WTC11 (cell line): ENCODE results near the gene NDUFC2. TPM values are rescaled to one million over a fixed set of nuclear protein-coding genes. Genes with fewer than 3 reads are reported as not detected.

Experiments
- ATAC-seq: fragments of 200-7000 bp; cut with Tn5 transposase; 2 replicates; pipeline ENCODE4 v1.10.0; 2021; ENCODE audit warnings: mild to moderate bottlenecking, moderate library complexity
- CTCF ChIA-PET: fragments of 300-600 bp; sonication (Branson Sonifier 250); formaldehyde crosslinking; loops from one replicate; lab custom pipeline; 2021; ENCODE audit warnings: antibody characterized with exemption; lab: Charles Lee
- POLR2A ChIA-PET: fragments of 350-600 bp; sonication (Branson Sonifier 250); formaldehyde crosslinking; loops from one replicate; lab custom pipeline; 2021; ENCODE audit warnings: antibody characterized with exemption; lab: Charles Lee
- DNase-seq: peaks from one replicate; pipeline ENCODE4 v3.0.0; 2021; ENCODE audit warnings: low spot score
- H3K27ac Mint-ChIP-seq: 2 replicates; pipeline ENCODE4 v1.8.0; 2021; ENCODE audit warnings: mixed read lengths
- H3K27me3 Mint-ChIP-seq: 2 replicates; pipeline ENCODE4 v1.8.0; 2021; ENCODE audit warnings: low read depth, mild to moderate bottlenecking, moderate library complexity, mixed read lengths
- H3K36me3 Mint-ChIP-seq: 2 replicates; pipeline ENCODE4 v1.8.0; 2021; ENCODE audit warnings: mixed read lengths
- H3K4me1 Mint-ChIP-seq: 2 replicates; pipeline ENCODE4 v1.8.0; 2022; ENCODE audit warnings: mixed read lengths
- H3K4me3 Mint-ChIP-seq: 2 replicates; pipeline ENCODE4 v1.8.0; 2021; ENCODE audit warnings: mild to moderate bottlenecking, moderate library complexity, mixed read lengths
- H3K9me3 Mint-ChIP-seq: 2 replicates; pipeline ENCODE4 v1.8.0; 2021; ENCODE audit warnings: mixed read lengths
- AFF4 ChIP-seq: sonication (generic); formaldehyde crosslinking; IDR thresholded peaks from 2 replicates; pipeline ENCODE4 v1.8.1; 2023; ENCODE audit warnings: mild to moderate bottlenecking, missing genetic modification reagents, borderline replicate concordance
- ATF3 ChIP-seq: sonication (generic); formaldehyde crosslinking; conservative IDR thresholded peaks from 2 replicates; pipeline ENCODE4 v1.8.1; 2022; ENCODE audit warnings: mild to moderate bottlenecking, missing genetic modification reagents
- CREB1 ChIP-seq: sonication (generic); formaldehyde crosslinking; IDR thresholded peaks from 2 replicates; pipeline ENCODE4 v1.8.0; 2023; ENCODE audit warnings: mild to moderate bottlenecking, missing genetic modification reagents
- CTCF ChIP-seq: fragments of 200-600 bp; IDR thresholded peaks from 2 replicates; pipeline ENCODE4 v1.8.0; 2022; ENCODE audit warnings: antibody characterized with exemption
- FOXK1 ChIP-seq: sonication (generic); formaldehyde crosslinking; IDR thresholded peaks from 2 replicates; pipeline ENCODE4 v1.8.0; 2022; ENCODE audit warnings: mild to moderate bottlenecking, moderate library complexity, missing genetic modification reagents
- FOXP1 ChIP-seq: sonication (generic); formaldehyde crosslinking; IDR thresholded peaks from 2 replicates; pipeline ENCODE4 v1.8.0; 2022; ENCODE audit warnings: missing genetic modification reagents, mild to moderate bottlenecking, moderate library complexity, borderline replicate concordance
- GTF2I ChIP-seq: fragments of 250-450 bp; sonication (Bioruptor Pico); conservative IDR thresholded peaks from 2 replicates; pipeline ENCODE4 v1.4.0; 2021; ENCODE audit warnings: mild to moderate bottlenecking
- HMGA2 ChIP-seq: fragments of 250-450 bp; sonication (Bioruptor Pico); IDR thresholded peaks from 2 replicates; pipeline ENCODE4 v1.4.0; 2021; ENCODE audit warnings: mild to moderate bottlenecking, moderate library complexity
- IRF2 ChIP-seq: sonication (generic); formaldehyde crosslinking; IDR thresholded peaks from 2 replicates; pipeline ENCODE4 v1.8.0; 2022; ENCODE audit warnings: low read depth, missing genetic modification reagents, borderline replicate concordance
- MYBL2 ChIP-seq: sonication (generic); formaldehyde crosslinking; IDR thresholded peaks from 2 replicates; pipeline ENCODE4 v1.8.1; 2023; ENCODE audit warnings: mild to moderate bottlenecking, moderate library complexity, missing genetic modification reagents
- NR3C1 ChIP-seq: sonication (generic); formaldehyde crosslinking; conservative IDR thresholded peaks from 2 replicates; pipeline ENCODE4 v1.8.1; 2023; ENCODE audit warnings: low read depth, mild to moderate bottlenecking, missing genetic modification reagents
- SMAD3 ChIP-seq: sonication (generic); formaldehyde crosslinking; IDR thresholded peaks from 2 replicates; pipeline ENCODE4 v1.8.0; 2022; ENCODE audit warnings: missing genetic modification reagents, mild to moderate bottlenecking, borderline replicate concordance
- STAT6 ChIP-seq: sonication (generic); formaldehyde crosslinking; conservative IDR thresholded peaks from 2 replicates; pipeline ENCODE4 v1.8.1; 2023; ENCODE audit warnings: mild to moderate bottlenecking, low read depth, missing genetic modification reagents, moderate library complexity
- ZBTB43 ChIP-seq: sonication (generic); formaldehyde crosslinking; IDR thresholded peaks from 2 replicates; pipeline ENCODE4 v1.8.1; 2023; ENCODE audit warnings: mild to moderate bottlenecking, missing genetic modification reagents
- ZNF121 ChIP-seq: sonication (generic); formaldehyde crosslinking; IDR thresholded peaks from 2 replicates; pipeline ENCODE4 v1.8.0; 2023; ENCODE audit warnings: missing genetic modification reagents
- ZNF138 ChIP-seq: sonication (generic); formaldehyde crosslinking; conservative IDR thresholded peaks from 2 replicates; pipeline ENCODE4 v1.8.1; 2022; ENCODE audit warnings: mild to moderate bottlenecking, moderate library complexity, missing genetic modification reagents
- ZNF416 ChIP-seq: fragments of 250-450 bp; sonication (Bioruptor Pico); IDR thresholded peaks from 2 replicates; pipeline ENCODE4 v1.9.0; 2021; ENCODE audit warnings: mild to moderate bottlenecking, inconsistent platforms
- total RNA-seq: library from RNA; stranded (reverse); gene quantifications from 3 replicates; pipeline ENCODE4 v1.2.3, GENCODE V29; 2021
- TF ChIP-seq, protein P1 (sequence below): sonication (generic); formaldehyde crosslinking; IDR thresholded peaks from 2 replicates; pipeline ENCODE4 v1.8.0; 2023; ENCODE audit warnings: mild to moderate bottlenecking, missing genetic modification reagents

The NDUFC2 gene
- total RNA-seq, 1 experiment from 2014 or later, result 215 TPM

GRCh38 chr11:78020246-78020645 lies 59.4 kb downstream of the NDUFC2 start:
- ATAC-seq, result no peak
- TF ChIP-seq HMGA2 (CRISPR knock-in tag) (no peak), ZNF138 (CRISPR knock-in tag) (no peak), CREB1 (CRISPR knock-in tag) (no peak), FOXP1 (CRISPR knock-in tag) (no peak), ZBTB43 (CRISPR knock-in tag) (no peak), CTCF (no peak), ATF3 (no peak), ZNF121 (CRISPR knock-in tag) (no peak), STAT6 (CRISPR knock-in tag) (no peak), NR3C1 (CRISPR knock-in tag) (no peak), GTF2I (no peak)
- TF ChIP-seq, protein P1, sequence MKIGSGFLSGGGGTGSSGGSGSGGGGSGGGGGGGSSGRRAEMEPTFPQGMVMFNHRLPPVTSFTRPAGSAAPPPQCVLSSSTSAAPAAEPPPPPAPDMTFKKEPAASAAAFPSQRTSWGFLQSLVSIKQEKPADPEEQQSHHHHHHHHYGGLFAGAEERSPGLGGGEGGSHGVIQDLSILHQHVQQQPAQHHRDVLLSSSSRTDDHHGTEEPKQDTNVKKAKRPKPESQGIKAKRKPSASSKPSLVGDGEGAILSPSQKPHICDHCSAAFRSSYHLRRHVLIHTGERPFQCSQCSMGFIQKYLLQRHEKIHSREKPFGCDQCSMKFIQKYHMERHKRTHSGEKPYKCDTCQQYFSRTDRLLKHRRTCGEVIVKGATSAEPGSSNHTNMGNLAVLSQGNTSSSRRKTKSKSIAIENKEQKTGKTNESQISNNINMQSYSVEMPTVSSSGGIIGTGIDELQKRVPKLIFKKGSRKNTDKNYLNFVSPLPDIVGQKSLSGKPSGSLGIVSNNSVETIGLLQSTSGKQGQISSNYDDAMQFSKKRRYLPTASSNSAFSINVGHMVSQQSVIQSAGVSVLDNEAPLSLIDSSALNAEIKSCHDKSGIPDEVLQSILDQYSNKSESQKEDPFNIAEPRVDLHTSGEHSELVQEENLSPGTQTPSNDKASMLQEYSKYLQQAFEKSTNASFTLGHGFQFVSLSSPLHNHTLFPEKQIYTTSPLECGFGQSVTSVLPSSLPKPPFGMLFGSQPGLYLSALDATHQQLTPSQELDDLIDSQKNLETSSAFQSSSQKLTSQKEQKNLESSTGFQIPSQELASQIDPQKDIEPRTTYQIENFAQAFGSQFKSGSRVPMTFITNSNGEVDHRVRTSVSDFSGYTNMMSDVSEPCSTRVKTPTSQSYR (CRISPR knock-in tag), result no peak
- TF ChIP-seq, all 79 proteins: peak for 0
- Mint-ChIP-seq H3K4me3 (no peak overlapping the region), H3K27ac (no peak overlapping the region), H3K9me3 (no peaks in the 10 kb centered on the region), H3K27me3 (no peaks in the 10 kb centered on the region; the same call in 1 of the 2 replicates), H3K4me1 (peaks cover 24% of the 10 kb centered on the region), H3K36me3 (peaks cover 15% of the 10 kb centered on the region; the same call in 1 of the 2 replicates)
- ChIA-PET CTCF (interaction anchor here (0.6 to 1.2 kb wide), 4 partner anchors 20 to 177 kb away, joined by 3 to 7 read pairs (median 4); partner anchors contain the start of gene INTS4), POLR2A (no interaction called here)
- DNase-seq, result no peak

DNA sequence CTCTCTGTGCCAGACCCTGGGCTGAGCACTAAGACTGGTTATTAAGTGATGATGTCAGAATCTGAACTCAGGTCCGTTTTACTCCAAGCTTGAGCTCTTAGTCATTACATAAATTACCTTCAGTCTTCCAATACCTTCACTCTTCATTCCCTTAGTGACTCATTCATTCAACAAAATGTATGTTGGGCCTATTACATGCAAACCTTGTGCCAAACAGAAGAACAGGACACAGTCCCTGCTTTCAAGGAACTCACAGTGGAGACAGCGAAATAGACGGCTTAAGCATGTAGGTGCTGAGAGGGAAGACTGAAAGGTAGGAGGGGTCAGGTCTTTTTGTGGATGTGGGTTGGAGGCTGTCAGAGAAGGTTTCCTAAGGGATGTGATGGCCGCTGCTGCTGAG lies 59.9 kb downstream of the NDUFC2 start:
- H3K4me1 Mint-ChIP-seq, result peaks cover 24% of the 10 kb centered on the region
- ATAC-seq, result no peak
- DNase-seq, result no peak
- H3K9me3 Mint-ChIP-seq, result no peaks in the 10 kb centered on the region
- POLR2A ChIA-PET, result no interaction called here
- H3K36me3 Mint-ChIP-seq, result peaks cover 16% of the 10 kb centered on the region; the same call in 1 of the 2 replicates
- no peak overlapping the region for H3K27ac Mint-ChIP-seq
- CTCF ChIA-PET, result interaction anchor here (1.2 kb wide), 1 partner anchor 21 kb away, joined by 4 read pairs; no protein-coding TSS in a partner anchor
- no peak overlapping the region for H3K4me3 Mint-ChIP-seq
- no peaks in the 10 kb centered on the region; the same call in 1 of the 2 replicates for H3K27me3 Mint-ChIP-seq
- no peak for TF ChIP-seq FOXK1 (CRISPR knock-in tag)
- no peak for TF ChIP-seq SMAD3 (CRISPR knock-in tag)
- no peak for TF ChIP-seq ATF3
- TF ChIP-seq ZNF138 (CRISPR knock-in tag), result no peak
- TF ChIP-seq ZBTB43 (CRISPR knock-in tag), result no peak
- TF ChIP-seq AFF4 (CRISPR knock-in tag), result no peak
- TF ChIP-seq ZNF416 (CRISPR knock-in tag), result no peak
- no peak for TF ChIP-seq IRF2 (CRISPR knock-in tag)
- no peak for TF ChIP-seq MYBL2 (CRISPR knock-in tag)
